NCI-H510A (cell line): ENCODE data around the gene LDLRAD4.
"Not testable (repeated sequence)": the region's sequence is repeated elsewhere in the genome, so short reads cannot be mapped to it uniquely, and the experiment has no call there.

ENCODE experiments used
- DNase-seq: peaks from one replicate; lab custom pipeline; 2025; lab: John Stamatoyannopoulos, UW

The LDLRAD4 gene

DNA sequence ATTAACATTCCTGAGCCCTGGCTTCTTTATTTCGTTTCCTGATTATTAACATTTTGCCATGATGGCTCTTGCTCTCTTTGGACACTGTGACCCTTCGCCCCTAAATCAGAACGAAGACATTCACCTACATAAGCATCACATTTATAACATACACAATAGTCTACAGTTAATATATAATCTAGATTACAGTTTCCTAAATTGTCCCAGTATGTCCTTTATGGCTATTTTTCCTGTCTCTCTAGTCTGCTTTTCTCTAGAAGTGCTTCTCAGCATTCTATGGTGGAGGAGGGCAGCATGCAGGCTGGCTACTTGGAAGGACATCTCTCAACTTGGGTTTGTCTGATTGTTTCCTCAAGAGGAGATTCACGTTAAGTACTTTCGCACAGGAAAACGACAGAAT, 457.9 kb downstream of the LDLRAD4 start:
- no peak for DNase-seq

DNA sequence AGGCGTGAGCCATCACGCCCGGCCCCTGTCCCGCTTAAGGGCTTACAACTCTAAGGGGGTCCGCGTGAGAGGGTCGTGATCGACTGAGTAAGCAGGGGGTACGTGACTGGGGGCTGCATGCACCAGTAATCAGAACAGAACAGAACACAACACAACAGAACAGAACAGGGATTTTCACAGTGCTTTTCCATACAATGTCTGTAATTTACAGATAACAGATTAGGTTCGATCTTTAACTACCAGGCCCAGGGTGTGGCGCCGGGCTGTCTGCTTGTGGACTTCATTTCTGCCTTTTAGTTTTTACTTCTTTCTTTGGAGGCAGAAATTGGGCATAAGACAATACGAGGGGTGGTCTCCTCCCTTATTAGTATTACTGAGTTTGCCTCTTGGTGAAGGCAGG, 458.8 kb downstream of the LDLRAD4 start:
- DNase-seq = not testable (repeated sequence)

DNA sequence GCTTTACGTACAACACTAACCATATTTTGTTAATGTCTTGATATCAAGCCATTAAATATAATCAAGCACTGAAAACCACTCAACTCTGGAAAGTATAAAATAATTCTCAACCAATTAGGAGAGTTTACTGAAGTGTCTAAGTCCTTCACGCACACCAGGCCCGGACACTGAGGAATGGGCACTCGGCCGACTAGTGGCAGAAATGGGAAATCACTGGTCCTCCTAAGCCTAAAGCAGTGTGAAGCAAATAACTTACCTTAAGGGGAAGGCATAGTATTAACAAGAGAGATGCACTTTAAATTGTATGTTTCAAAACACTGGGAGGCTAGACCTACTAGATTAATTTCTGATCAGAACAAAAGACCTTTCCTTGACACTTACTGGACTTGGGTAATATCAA, 462.1 kb downstream of the LDLRAD4 start:
- no peak for DNase-seq

DNA sequence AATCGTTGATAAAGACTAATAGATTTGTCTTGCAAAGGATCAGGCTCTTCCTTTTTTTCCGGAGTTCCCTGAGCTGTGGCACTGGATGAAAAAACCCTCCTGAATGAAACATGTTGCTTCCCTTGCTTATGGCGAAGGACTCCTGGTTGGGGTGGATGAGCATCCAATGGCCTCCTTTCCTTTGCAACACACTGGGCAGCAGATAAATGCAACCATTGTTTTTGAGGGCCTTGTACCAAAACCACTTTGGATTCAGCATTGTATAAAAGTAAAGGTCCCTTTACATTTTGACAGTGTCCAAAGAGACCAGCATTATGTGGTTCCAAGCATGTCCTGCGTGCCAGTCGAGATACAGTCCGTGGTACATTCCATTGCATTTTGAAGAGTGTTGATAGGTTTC, 463.1 kb downstream of the LDLRAD4 start:
- no peak for DNase-seq

DNA sequence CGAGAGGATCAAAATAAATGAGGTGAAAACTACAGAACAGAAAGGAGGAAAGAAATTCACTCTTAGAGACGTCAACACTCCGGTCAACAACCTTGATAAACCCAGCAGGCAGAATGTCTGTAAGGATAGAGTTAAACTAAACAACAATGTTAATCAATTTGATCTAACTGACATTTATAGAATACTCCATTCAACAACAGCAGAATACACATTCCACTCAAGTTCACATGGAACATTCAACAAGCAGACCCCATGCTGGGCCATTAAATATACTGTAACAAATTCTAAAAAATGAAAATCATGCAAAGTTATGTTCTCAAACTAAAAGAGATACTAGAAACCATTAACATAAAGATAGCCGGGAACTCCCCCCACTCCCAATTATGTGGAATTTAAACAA, 466.0 kb downstream of the LDLRAD4 start:
- DNase-seq = no peak

DNA sequence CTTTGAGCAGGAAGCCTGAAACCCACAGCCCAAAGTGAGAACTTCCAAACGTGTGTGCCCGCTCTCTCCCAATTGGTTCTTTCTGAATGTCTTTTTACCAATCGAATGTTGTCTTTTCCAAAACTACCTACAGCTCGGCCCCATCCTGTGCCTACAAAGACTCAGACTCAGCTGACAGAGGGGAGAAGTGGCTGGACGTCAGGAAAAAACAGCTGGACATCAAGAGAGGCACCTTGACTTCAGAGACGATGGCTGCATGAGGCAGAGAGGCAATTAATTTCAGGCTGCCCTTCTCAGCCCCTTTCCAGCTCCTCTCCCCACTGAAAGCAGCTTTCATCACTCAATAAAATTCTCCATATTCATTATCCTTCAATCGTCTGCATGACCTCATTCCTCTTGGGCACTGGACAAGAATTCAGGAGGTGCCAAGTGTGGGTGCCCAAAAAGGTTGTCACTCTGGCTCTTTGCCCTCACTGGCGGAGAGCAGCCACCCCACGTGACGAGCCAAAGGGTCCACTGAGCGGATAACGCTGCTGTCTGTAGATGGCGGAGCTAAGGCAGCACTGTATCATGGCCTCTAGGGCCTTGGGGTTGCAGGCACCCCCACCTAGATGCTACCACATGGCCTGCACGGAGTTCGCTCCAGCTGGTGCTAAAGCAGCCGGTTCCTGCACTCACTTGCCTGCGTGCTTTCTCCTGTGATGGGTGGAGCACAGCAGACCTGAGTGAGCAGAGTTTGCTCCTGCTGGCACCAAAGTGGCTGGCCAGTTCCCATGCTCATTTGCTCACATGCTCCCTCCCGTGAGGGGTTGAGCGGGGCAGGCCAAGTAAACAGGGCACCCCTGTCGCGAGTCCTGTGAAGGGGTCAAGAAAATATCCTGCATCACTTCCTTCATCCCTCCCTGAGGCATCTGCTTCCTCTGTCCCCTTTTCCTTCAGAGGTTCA, 469.9 kb downstream of the LDLRAD4 start:
- DNase-seq = no peak

DNA sequence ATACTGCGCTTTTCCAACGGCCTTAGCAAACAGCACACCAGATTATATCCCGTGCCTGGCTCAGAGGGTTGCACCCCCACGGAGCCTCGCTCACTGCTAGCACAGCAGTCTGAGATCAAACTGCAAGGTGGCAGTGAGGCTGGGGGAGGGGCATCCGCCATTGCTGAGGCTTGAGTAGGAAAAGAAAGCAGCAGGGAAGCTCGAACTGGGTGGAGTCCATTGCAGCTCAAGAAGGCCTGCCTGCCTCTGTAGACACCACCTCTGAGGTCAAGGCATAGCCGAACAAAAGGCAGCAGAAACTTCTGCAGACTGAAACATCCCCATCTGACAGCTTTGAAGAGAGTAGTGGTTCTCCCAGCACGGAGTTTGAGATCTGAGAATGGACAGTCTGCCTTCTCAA, 471.5 kb downstream of the LDLRAD4 start:
- not testable (repeated sequence) for DNase-seq

DNA sequence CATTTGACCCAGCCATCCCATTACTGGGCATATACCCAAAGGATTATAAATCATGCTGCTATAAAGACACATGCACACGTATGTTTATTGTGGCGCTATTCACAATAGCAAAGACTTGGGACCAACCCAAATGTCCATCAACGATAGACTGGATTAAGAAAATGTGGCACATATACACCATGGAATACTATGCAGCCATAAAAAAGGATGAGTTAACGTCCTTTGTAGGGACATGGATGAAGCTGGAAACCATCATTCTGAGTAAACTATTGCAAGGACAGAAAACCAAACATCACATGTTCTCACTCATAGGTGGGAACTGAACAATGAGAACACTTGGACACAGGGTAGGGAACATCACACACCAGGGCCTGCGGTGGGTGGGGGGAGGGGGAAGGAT, 476.8 kb downstream of the LDLRAD4 start:
- DNase-seq = not testable (repeated sequence)

DNA sequence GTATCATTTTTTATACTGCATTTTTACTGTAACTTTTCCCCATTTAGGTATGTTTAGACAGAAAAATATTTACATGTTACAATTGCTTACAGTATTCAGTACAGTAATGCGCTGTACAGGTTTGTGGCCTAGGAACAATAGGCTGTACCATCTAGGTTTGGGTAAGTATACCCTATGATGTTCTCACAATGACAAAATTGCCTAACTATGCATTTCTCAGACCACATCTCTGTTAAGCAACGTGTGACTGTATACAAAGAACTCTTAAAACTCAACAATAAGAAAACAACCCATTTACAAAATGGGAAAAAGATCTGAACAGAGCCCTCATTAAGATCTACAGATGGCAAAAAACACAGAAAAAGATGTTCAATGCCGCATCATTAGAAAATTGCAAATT, 478.4 kb downstream of the LDLRAD4 start:
- no peak for DNase-seq

DNA sequence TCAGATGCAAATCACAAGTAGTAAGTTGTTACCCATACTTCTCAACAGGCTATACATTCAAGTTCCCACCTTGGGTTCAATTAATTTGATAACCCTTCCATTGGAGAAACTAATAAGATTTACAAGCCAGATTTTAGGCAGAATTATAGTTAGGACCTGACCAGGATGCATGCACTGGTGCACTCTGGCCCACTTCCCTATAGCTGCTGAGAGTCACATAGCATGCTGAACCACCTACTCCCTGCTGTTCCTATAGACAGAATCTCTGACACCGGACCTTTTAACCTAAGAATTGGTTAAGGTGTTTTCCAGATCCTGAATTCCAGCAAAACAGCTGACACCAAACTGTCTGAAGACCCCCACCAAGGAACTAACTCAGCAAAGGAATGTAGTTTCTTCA, 481.6 kb downstream of the LDLRAD4 start:
- no peak for DNase-seq
